HG03196 (cell line): ENCODE results near the gene CDKAL1.
A peak's percentile ranks its signal among the peaks of the same experiment; 100 is the strongest.

ENCODE experiments used
- ATAC-seq: cut with Tn5 transposase; IDR thresholded peaks from one replicate; pipeline ENCODE4 v1.9.1; 2021; ENCODE audit not compliant: unreplicated experiment

CDKAL1 gene

DNA sequence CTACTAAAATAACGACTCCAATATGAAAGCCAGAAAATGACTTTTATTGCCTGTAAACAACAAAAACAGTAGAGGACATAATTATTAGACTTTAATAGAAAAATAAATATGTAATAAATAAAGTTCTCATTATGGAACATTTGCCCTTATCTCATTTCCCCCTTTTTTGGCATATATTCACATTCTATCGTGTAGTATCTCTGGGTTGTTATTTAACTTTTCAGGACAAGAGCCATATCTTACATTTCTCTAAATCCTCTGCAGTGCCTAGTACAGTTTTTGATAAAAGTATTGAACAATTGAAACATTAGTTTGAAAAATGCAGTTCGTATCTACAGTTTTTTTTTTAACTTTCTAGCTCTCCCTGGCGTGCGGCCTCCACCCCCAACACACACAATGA lies 617.3 kb downstream of the CDKAL1 start:
- ATAC-seq: no peak

DNA sequence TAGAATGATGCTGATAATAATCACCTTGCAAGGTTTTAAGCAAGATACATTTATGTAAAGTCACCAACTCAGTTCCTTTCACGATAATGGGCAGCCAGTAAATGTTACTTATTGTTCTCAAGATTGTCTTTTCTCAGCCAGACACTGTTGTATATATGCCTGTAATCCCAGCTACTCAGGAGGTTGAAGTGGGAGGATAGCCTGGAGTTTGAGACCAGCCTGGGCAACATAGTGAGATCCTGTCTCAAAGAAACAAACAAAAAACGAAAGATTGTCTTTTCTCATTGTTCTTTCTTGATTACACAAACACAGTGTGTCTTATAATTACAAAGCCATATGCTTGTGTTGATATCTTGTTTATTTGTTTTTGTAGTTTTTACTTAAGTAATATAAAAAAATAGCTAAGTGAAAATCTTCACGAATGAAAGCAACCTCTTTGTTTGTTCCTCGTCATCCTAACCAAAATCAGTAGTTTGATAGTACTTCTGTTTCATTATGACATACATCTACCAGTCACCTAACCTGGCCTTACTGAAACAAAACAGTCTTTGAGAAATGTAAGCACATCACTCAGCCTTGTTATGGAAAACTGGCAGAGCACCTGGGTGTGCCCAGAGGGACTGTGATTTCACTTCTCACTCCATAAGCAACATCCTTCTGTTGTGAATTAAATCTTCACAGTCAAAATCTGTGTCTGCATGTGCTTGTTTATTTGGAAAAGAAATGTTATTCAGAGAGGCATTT lies 623.1 kb downstream of the CDKAL1 start:
- ATAC-seq: peak; percentile 78

DNA sequence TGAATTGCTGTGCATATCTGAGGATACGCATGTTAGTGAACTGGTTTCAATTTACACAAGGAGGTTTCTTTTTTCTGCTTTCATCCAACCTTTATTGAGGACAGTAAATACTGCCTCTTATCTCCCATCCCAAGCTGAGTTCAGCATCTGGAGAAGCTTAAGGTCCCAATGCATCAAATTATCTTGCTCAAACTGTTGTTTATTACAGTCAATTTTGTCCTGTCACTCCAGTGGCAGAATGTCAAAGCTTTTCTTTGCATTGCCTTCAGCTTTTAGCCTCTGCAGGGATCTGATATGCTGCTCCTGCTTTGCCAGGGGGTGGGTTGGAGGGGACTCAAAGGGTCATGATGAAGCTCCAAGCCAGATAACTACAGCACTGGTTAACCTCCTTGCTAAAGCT lies 623.9 kb downstream of the CDKAL1 start:
- no peak for ATAC-seq

DNA sequence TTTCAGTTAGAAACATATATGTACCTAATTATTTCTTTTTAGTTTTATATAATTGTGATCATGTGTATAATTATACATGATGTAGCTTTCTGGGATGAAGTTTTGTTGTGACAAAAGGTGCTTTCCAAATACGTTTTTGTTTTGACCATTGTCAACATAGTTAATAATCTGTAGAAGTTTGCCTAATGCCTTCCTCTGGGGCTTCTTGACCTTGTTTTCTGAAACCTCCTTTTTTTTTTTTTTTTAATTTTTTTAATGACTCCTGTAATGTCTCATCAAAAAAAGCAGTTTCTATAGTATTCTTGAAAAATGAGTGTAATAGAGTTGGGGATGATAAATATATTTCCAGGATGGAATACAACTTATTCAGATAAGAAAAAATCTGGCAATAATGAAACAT lies 624.6 kb downstream of the CDKAL1 start:
- ATAC-seq: peak; percentile 43

DNA sequence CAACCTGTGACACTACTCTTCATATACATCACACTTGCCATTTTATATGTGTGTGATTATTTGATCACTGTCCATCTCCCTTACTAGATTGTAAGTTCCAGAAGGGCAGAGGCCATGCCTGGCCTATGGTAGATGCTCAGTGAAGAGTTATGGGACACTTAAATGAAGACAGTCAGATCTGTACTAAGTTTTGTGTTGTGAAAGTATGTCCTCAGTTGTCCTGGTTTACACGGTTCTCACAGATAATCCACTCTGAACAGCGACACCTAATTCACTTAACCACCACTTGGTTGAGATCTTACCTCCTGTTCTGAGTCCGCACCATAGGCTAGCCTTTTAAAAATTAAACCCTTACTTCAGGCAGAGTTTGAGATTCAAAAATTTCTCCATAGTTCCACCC lies 625.2 kb downstream of the CDKAL1 start:
- no peak for ATAC-seq

DNA sequence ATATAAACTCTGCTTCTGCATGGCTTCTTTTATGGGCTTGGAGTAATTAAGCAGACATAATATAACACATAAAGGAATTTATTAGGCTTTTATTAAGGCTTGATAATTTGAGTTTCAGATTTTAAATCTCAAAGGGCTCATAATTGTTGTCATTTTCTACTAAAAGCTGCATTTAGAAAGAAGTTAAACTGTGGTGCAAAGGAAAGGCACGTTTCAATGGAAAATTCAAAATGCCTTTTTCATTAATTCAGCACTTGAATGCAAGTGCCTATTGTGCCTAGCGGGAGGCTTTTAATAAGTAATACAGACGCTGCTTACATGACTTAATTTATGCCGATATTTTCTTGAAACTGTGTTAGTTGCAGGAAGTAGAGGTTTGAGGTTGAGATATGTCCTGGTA lies 627.5 kb downstream of the CDKAL1 start:
- no peak for ATAC-seq

DNA sequence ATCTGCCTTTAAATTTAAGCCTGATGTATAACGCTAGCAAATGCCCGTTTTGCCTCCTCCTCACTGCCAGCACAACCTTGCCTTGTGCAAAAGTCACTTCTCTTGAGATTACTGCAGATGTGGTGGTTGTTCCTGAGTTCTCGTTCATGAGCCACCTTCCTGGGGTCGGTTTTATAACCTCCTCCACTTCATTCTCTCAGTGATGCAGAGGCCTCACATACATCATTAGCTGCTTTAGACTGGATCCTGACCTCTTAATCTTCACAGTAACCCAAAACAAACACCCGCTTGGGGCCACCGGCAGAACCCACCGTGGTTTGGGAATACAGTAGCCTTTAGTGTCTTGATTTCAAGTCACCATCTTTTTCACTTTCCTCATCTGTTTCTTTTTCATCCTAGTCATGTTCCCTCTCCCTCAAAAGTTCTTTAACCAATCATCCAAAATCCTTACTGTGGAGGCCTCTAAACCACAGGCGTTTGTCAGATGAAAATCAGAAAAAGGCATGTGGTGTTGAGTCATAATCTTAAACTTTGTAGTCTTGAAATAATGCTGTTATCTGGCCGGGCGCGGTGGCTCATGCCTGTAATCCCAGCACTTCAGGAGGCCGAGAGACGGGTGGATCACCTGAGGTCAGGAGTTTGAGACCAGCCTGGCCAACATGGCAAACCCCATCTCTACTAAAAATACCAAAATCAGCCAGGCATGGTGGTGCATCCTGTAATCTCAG lies 629.0 kb downstream of the CDKAL1 start:
- ATAC-seq: no peak

DNA sequence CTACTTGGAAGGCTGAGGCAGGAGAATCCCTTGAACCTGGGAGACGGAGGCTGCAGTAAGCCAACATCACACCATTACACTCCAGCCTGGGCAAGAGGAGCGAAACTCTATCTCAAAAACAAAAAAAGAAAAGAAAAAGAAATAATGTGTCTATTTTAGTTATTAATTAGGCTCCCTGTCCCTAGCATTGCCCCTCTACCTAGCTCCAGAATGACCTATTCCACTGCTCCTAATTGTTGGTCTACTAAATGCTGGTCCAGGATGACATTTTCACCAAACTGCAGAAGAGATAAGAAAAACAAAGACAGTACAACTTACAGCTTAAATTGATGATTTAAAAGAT lies 629.6 kb downstream of the CDKAL1 start:
- ATAC-seq: no peak

DNA sequence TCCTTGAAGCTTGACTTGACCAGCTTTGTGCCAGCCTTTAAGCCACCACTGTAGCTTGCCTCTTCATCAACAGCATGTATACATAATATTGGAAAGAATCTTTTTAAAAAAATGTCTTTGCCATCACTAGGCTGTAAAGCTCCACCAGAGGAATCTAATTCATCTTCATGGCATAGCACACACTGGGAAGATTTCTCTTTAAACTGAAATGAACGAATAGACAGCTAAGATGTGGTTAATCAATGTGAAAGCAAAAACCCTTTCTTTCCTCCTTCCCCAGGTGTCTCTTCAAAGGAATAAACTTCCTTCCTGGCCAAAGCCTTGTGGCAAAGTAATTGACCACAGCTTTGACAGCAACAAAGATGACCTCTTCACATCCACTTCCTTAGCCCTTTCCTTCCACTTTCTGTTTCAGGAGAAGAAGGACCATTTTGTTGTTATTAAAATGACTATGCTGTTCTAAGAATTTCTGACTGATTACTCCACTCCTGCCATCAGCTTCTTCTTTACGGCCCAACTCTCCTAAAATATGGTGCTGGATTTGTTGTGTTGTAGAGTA lies 630.6 kb downstream of the CDKAL1 start:
- ATAC-seq: peak; percentile 63

DNA sequence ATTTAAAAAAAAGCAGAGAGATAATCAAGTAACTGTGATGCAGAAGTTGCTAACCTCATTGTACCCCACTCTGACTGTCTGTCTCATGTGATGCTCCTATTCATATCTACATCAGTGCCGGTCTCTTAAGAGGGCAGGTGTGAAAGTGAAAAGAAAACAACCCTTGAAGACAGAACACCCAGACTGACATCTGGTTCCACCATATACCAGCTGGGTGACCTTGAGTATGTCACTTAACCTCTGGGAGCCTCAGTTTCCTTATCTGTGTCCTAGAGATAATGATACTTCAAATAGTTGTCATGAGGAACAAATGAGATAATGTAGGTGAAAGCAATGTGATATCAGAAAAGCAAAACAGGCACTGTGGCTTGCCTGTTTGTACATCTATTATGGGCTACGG lies 632.5 kb downstream of the CDKAL1 start:
- ATAC-seq: peak; percentile 44

DNA sequence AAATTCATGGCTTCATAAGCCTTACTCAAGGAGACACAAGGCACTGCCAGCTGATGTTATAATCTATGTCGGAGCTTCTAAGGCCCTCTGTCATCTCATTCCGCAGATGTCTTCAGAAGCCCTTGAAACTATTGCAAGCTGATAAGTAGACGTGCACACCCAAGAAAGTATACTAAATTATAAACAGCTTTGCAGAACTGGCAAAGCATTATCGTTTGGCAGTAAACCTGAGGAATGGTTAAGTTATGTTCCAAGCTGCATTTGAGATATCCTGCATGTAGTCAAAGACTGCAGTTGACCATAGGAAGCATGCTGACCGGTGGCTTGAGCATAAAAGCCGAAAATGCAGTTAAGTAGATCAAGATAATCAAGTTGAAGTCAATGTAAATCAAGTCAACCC lies 633.5 kb downstream of the CDKAL1 start:
- ATAC-seq: no peak

DNA sequence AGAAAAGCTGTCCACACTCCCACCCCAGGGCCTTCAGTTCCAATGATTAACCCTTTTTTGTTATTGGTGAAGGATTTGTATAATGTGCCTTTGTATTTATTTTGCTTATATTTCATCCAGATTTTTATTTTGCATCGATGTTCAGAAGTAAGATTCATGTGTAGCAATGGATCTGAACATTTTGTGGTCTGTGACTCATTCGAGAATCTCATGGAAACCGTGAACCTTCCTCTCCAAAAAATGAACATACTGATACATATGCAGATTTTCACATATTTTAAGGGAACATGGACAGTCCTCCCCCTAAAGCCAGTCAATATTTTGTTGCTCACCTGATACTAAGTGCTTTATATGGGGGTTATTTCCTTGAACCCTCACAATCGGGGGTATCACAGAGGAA lies 637.5 kb downstream of the CDKAL1 start:
- no peak for ATAC-seq

DNA sequence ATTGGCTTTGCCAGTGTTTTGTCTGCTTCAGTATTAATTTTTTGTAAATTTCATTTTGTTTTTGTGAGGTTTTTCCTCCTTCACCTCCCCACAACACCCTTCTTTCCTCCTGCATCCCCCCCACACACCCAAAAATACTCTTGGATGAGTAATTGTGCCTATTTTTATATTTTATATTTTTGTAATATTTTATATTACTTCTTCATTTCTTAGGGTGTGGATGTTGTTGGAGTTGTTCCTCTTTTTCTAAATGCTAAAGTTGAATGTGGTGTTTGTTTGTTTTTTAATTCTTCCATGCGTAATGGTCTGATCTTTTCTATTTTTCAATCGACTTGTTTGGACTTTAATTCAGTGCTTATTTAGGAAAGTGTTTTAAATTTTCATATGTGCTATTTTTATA lies 638.8 kb downstream of the CDKAL1 start:
- no peak for ATAC-seq

DNA sequence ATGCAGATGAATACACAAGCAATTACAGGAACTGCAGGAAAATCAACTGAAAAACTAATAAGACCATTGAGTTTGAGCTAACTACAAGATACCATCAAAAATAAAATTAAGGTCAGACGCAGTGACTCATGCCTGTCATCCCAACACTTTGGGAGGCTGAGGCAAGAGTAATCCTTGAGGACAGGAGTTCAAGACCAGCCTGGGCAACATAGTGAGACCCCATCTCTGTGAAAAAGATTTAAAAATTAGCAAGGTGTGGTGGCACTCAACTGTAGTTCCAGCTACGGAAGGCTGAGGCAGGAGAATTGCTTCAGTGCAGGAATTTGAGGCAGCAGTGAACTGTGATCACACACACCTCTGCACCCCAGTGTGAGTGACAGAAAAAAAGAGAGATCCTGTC lies 639.4 kb downstream of the CDKAL1 start:
- ATAC-seq: no peak

DNA sequence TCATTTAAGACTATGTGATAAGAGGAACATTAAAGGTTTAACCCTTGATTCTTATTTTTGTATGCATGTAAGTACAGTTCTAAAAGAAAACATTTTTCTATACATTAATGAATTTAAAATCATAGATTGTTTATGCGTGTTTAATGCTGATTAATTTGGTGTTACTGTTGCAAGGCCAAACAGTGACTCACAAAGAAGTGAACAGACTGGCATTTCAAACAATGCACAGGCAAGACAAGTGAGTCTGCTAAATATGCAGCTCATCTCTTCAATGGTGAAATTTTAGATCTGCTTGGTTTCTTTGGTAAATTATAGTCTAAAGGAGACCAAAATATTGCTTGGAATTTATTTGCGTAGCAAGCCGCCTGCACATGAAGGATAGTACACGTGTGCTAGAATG lies 641.9 kb downstream of the CDKAL1 start:
- ATAC-seq: no peak

DNA sequence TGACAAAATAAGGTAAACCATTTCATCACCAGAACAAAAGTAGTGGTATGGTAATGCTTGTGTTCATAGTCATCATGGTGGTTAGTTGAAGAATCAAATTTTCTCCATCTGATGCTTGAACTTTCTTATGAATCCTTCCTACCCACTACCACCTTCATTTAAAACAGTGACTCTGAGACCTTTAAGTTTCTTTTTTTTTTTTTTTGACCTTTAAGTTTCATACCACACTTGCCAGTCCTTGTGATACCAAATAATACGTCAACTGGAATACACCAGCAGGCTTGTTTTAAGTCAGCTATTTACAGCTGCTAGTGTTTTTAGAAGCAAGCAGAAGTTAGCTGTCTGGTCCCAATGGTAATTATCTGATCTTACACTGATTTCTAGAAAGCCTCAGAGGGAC lies 645.9 kb downstream of the CDKAL1 start:
- ATAC-seq: peak; percentile 57

DNA sequence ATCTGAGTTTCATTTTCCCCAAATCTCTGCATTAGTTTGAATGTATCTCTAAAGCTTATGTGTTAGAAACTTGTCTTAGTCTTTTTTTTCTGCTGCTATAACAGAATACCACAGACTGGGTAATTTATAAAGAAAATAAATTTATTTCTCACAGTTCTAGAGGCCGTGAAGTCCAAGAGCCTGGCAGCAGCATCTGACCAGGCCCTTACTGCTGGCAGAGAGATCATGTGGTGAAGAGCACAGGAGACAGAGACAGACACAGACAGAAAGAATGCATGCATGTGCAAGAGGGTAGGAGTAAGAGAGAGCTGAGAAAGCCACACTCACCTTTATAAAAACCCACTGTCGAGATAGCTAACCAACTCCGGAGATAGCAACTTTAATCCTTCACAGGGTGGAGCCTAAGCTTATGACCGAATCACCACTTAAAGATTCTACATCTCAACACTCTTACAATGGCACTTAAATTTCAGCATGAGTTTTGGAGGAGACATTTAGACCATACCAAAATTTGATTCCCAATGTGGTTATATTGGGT lies 646.6 kb downstream of the CDKAL1 start:
- no peak for ATAC-seq

DNA sequence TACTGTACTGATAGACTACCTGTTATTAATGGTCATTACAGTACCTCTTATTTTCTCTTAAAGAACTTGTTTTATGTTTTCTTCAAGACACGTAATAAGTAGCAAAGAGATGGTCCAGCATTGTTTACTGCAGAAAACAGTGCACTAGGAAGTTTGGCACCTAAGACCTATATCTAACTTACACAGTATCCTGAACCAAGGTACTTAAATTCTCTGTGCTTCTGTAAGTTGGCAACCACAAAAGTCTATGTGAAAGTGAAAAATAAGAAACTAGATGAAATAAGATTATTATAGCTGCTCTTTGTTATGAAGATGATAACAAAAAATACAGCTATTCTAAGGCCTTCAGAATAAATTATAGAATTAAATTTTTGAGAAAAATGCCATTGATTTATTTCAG lies 647.6 kb downstream of the CDKAL1 start:
- ATAC-seq: no peak

DNA sequence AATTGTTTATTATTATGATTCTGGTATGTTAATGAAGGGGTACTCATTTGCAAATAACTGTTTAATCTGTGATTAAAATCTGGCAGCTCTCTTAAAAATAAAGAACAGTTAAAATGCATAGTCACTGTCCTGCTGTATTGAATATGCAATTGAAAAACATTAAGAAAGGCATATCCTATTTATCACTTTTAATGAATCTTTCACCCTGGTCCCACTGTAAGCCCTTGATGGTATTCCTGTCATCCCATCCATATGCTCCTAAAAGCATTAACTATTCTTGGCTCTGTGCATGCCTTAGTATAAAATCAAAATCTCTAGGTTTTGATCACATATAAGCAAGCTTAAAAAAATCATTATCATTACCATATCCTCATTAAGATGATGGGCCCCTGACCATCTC lies 648.3 kb downstream of the CDKAL1 start:
- ATAC-seq: no peak

DNA sequence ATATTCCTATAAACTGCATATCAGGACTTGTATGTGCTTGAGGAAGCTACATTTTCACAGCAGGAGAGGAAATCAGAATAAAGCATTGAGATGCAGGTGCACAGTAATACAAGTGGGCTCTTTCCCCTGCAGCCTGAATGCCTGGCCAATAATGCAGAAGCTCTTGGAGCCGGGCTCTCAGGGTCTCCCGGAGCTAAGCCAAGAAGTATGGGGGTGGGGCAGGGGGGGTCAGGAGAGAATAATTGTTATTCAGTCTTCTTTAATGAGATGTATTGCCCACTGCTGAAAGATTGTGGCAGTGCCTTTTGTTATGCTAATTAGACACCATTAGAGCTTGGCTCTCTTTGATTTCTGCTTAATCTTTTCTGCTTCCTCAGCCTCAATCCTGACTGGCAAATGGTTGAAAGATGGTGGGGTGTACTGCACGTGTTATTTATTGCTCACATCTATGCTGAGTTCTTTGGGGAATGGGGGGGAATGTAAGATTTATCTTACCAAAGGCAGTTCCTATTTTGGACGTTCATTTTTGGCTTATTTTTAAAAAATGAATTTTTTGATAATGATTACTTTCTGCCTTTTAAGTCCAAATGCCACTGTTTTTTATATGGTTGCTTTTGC lies 651.7 kb downstream of the CDKAL1 start:
- ATAC-seq: no peak

DNA sequence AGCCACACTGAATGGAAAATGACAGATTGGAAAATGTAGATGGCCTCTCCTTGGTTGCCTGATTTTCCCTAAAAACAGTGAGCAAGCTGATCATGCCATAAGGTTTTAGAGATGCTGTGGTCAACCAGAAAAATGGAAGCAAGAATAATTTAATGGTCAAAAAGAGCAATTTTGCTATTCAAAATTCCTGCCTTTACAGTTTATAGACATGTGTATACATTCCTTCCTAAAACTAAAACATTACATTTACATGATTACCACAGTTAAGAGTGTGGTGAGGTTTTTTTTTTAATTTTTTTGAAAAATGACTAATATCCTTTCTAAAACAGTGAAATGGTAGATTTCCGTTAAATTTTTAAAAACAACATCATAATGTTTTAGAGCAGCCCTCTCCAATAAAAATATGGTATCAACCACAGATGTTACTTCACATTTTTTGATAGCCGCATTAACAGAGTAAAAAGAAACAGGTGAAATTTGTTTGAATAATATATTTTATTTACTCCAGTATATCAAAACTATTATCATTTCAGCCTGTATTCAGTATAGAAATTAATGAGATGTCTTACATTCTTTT lies 652.3 kb downstream of the CDKAL1 start:
- no peak for ATAC-seq
